VCaP (cell line): ENCODE measurements around the gene TSHR.

ENCODE experiments used
- H3K27ac ChIP-seq: fragments of 450-650 bp; 2 replicates; pipeline ENCODE4 v1.5.1; 2017
- CTCF ChIP-seq: fragments of 450-650 bp; conservative IDR thresholded peaks from 2 replicates; pipeline ENCODE4 v1.5.1; 2017; ENCODE audit warnings: mild to moderate bottlenecking, moderate library complexity

The TSHR gene

GRCh38 chr14:80973931-80974641, 18.7 kb downstream of the TSHR start:
- H3K27ac ChIP-seq: no peak overlapping the region
- no peak for TF ChIP-seq CTCF

- H3K27ac ChIP-seq: no peak overlapping the region
- no peak for TF ChIP-seq CTCF
These were observed 19.3 kb downstream of the TSHR start for GRCh38 chr14:80974679-80975078.

GRCh38 chr14:80977221-80977620, 21.8 kb downstream of the TSHR start:
- no peak overlapping the region for H3K27ac ChIP-seq
- no peak for TF ChIP-seq CTCF

- no peak overlapping the region for H3K27ac ChIP-seq
- no peak for TF ChIP-seq CTCF
These were observed 23.0 kb downstream of the TSHR start for GRCh38 chr14:80978403-80978802.

GRCh38 chr14:80979951-80980350, 24.5 kb downstream of the TSHR start:
- no peak overlapping the region for H3K27ac ChIP-seq
- TF ChIP-seq CTCF: no peak

- TF ChIP-seq CTCF: no peak
- H3K27ac ChIP-seq: no peak overlapping the region
These were observed 25.7 kb downstream of the TSHR start for GRCh38 chr14:80981156-80981555.

GRCh38 chr14:80981673-80982072, 26.3 kb downstream of the TSHR start:
- no peak overlapping the region for H3K27ac ChIP-seq
- no peak for TF ChIP-seq CTCF
